Osteocyte (in vitro differentiated cells): ENCODE measurements around the gene UBE3B. TPM values are rescaled to one million over a fixed set of nuclear protein-coding genes. Genes with fewer than 3 reads are reported as not detected.

Experiments used
- DNase-seq: peaks from one replicate; pipeline ENCODE4 v3.0.0; 2021; ENCODE audit warnings: mixed read lengths; ENCODE audit not compliant: unreplicated experiment; ENCODE audit errors: extremely low spot score
- H3K27ac Mint-ChIP-seq: one replicate; pipeline ENCODE4 v1.8.0; 2021; ENCODE audit warnings: mild to moderate bottlenecking, mixed read lengths; ENCODE audit not compliant: unreplicated experiment
- H3K27me3 Mint-ChIP-seq: one replicate; pipeline ENCODE4 v1.8.0; 2021; ENCODE audit warnings: mixed read lengths; ENCODE audit not compliant: unreplicated experiment
- H3K36me3 Mint-ChIP-seq: one replicate; pipeline ENCODE4 v1.8.0; 2021; ENCODE audit warnings: mixed read lengths; ENCODE audit not compliant: unreplicated experiment
- H3K4me1 Mint-ChIP-seq: one replicate; pipeline ENCODE4 v1.8.0; 2021; ENCODE audit warnings: mixed read lengths; ENCODE audit not compliant: unreplicated experiment
- H3K4me3 Mint-ChIP-seq: one replicate; pipeline ENCODE4 v1.8.0; 2021; ENCODE audit warnings: mild to moderate bottlenecking, moderate library complexity, mixed read lengths; ENCODE audit not compliant: unreplicated experiment
- H3K9me3 Mint-ChIP-seq: one replicate; pipeline ENCODE4 v1.8.0; 2021; ENCODE audit warnings: mixed read lengths; ENCODE audit not compliant: unreplicated experiment
- CTCF ChIP-seq: fragments of 200-600 bp; sonication (generic); IDR thresholded peaks from 2 replicates; pipeline ENCODE4 v1.5.0; 2021; ENCODE audit warnings: antibody characterized with exemption, mild to moderate bottlenecking, moderate library complexity
- total RNA-seq: library from RNA; stranded (reverse); gene quantifications from 2 replicates; pipeline ENCODE4 v1.2.1, GENCODE V29; 2021

The UBE3B gene
- total RNA-seq, 1 donor from 2014 or later: 33.0 TPM

- H3K27me3 Mint-ChIP-seq: peaks cover 10% of the 10 kb centered on the region
- no peaks in the 10 kb centered on the region for H3K9me3 Mint-ChIP-seq
- H3K4me3 Mint-ChIP-seq: no peak overlapping the region
- DNase-seq: no peak
- no peaks in the 10 kb centered on the region for H3K36me3 Mint-ChIP-seq
- H3K4me1 Mint-ChIP-seq: peaks cover 21% of the 10 kb centered on the region
- H3K27ac Mint-ChIP-seq: no peak overlapping the region
- no peak for TF ChIP-seq CTCF
These were observed 68.4 kb downstream of the UBE3B start for GRCh38 chr12:109545826-109546225.

GRCh38 chr12:109547286-109547685 is 69.9 kb downstream of the UBE3B start:
- no peak for DNase-seq
- peaks cover 10% of the 10 kb centered on the region for H3K27me3 Mint-ChIP-seq
- no peak overlapping the region for H3K4me3 Mint-ChIP-seq
- no peaks in the 10 kb centered on the region for H3K36me3 Mint-ChIP-seq
- H3K4me1 Mint-ChIP-seq: peaks cover 14% of the 10 kb centered on the region
- H3K9me3 Mint-ChIP-seq: no peaks in the 10 kb centered on the region
- TF ChIP-seq CTCF: no peak
- no peak overlapping the region for H3K27ac Mint-ChIP-seq

GRCh38 chr12:109548258-109548657 is 70.8 kb downstream of the UBE3B start:
- H3K9me3 Mint-ChIP-seq: no peaks in the 10 kb centered on the region
- no peak overlapping the region for H3K27ac Mint-ChIP-seq
- TF ChIP-seq CTCF: no peak
- peaks cover 14% of the 10 kb centered on the region for H3K4me1 Mint-ChIP-seq
- H3K36me3 Mint-ChIP-seq: no peaks in the 10 kb centered on the region
- no peak for DNase-seq
- no peak overlapping the region for H3K4me3 Mint-ChIP-seq
- H3K27me3 Mint-ChIP-seq: peaks cover 14% of the 10 kb centered on the region

- H3K9me3 Mint-ChIP-seq: no peaks in the 10 kb centered on the region
- H3K36me3 Mint-ChIP-seq: no peaks in the 10 kb centered on the region
These were observed 72.3 kb downstream of the UBE3B start for GRCh38 chr12:109549613-109550270.

GRCh38 chr12:109550281-109550680 is 72.8 kb downstream of the UBE3B start:
- no peak for TF ChIP-seq CTCF
- no peak for DNase-seq
- peaks cover 6% of the 10 kb centered on the region for H3K4me1 Mint-ChIP-seq

More at GRCh38 chr12:109549613-109550270, 72.3 kb downstream of the UBE3B start:
- no peak for TF ChIP-seq CTCF
- DNase-seq: no peak
- peaks cover 16% of the 10 kb centered on the region for H3K27me3 Mint-ChIP-seq
- H3K27ac Mint-ChIP-seq: no peak overlapping the region
- H3K4me1 Mint-ChIP-seq: peaks cover 11% of the 10 kb centered on the region
- H3K4me3 Mint-ChIP-seq: no peak overlapping the region

More at GRCh38 chr12:109550281-109550680, 72.8 kb downstream of the UBE3B start:
- H3K9me3 Mint-ChIP-seq: no peaks in the 10 kb centered on the region
- no peak overlapping the region for H3K4me3 Mint-ChIP-seq
- H3K36me3 Mint-ChIP-seq: no peaks in the 10 kb centered on the region
- peaks cover 16% of the 10 kb centered on the region for H3K27me3 Mint-ChIP-seq
- no peak overlapping the region for H3K27ac Mint-ChIP-seq
